Kidney glomerular epithelial cell (primary cell): ENCODE measurements around the gene SAMD4A.
"Not testable (repeated sequence)": the region's sequence is repeated elsewhere in the genome, so short reads cannot be mapped to it uniquely, and the experiment has no call there.

Experiments used
- DNase-seq: peaks from one replicate; lab custom pipeline; 2025; lab: John Stamatoyannopoulos, UW

The SAMD4A gene

DNA sequence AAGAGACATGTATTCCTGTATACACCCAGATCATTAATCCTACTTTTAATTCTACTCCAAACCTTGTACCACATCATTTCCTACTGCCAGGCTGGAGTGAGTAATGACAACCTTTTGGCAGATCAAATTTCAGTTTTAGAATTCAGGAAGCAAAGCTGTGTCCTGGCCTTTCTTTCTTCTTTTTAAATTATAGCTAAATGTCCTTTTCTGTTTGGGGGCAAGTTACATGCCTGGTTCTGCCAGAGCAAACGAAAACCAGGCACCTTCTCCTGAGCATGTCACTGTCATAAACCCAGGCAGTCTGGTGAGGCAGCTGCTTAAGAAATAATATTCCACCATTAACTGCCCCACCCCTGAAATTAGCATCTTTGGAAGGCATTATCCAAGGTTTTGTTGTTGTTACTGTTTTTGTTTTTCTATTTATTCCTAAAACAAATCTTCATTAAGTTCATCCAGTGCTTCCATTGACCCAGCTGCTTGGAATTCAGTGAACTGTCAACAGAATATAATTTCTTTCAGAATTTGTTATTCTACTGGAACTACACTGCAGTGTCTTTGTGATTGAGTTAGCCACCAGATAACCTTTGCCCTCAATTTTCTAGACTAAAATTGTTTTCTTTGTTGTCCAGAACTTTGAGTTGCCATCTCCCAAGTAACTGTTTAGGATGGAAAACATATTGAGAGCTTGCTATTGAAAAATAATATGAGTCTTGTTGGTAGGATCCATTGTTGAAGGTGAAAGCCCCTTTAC is 33.2 kb downstream of the SAMD4A start:
- no peak for DNase-seq

DNA sequence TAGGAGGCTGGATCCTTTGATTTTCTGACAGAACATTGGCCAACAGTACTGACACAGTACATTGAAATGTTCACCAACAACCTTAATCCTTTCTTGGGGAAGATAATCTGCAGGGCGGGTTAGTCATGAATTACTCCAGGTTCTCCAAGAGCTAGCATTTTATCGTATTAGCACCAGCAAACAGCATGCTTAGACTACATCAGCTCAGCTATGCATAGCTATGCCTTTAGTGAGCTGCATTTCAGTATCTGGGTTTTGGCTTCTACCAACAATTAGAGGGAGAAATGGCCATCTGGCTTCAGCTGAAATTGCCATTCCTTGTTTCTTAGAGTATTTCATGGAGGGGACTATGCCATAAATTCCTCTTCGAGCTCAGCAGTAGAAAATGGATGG is 33.8 kb downstream of the SAMD4A start:
- no peak for DNase-seq

DNA sequence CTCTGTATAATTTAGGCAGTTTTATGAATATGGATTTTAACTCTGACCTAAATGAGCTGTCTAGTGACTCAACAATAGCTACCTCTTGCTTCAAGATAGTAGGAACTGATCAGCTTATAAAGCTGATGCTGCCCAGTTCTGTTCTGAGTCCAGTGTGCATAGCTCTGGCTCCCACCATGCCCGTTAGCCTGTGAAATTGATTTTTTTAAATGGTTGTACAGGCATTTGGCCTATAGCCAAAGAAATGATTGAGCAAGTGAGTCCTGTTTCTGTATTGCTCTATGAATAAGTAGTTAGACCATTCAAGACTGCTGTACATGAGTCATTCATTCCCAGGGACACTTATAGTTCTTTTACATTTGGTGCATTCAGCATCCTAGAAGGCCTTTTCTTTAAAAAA is 36.4 kb downstream of the SAMD4A start:
- peak; percentile 6 for DNase-seq

- no peak for DNase-seq
Measured at GRCh38 chr14:54606178-54606577, 39.2 kb downstream of the SAMD4A start.

GRCh38 chr14:54606631-54607133 is 39.8 kb downstream of the SAMD4A start:
- DNase-seq, result no peak

DNA sequence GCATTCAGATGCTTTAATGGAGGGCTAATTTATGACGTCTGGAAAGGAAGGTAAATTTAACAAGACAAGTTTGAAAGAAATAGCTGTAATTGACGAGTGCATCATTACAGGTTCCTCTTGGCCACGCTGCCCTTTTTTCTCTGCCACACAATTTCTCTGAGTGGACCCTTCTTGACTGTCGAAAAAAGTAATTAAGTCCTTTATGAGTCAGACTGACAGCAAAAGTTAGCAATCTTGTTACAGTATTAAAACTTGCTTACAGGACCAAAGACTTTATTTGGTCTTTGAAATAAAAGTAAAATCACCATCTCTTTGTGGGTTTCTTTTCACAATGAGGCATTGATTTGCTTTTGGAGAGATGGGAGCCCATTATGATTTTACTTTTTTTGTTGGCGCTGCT is 42.6 kb downstream of the SAMD4A start:
- no peak for DNase-seq

DNA sequence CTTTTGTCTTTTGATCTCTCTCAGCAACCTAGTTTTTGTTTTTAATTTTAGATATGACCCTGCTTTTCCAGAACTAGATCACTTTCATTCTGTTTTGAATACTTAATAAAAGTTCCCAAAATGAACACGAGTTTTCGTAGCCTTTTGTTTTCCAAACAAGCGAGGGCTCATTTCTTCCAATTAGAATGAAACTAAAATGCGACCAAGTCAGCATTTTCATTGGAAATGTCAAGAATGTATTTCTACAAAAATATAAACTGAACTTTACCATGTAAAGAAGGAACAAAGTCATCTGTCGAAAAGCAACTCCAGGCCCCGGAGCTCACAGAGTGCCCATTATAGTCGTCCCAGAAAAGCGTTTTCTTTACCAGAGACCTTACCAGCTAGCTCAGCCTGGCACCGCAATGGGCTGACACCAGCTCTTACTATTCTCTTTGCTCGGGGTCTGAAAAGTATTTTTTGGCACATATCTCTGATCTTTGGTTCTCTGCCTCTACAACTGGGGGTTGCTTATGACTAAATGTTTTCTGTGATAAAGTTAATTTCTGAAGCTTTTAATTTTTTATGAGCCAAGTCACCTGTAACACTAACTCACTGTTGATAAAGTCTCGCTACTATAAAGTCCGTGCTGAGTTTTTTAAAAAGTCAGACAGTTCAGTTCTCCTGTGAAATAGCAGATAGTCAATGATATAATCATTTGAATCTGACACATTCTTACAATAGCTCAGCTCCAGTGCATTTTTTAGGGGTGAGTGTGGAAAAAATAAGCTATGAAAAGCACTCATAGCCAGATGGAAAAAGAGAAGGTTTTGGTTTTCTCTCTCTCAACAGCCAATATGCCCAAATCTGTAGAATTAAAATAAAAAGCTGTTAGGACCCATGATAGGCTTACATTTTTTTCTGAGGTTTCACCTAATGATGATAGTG is 43.4 kb downstream of the SAMD4A start:
- DNase-seq, result no peak

- DNase-seq, result no peak
Measured at GRCh38 chr14:54614296-54614695, 47.4 kb downstream of the SAMD4A start.

GRCh38 chr14:54617467-54617866 is 50.5 kb downstream of the SAMD4A start:
- DNase-seq, result no peak

DNA sequence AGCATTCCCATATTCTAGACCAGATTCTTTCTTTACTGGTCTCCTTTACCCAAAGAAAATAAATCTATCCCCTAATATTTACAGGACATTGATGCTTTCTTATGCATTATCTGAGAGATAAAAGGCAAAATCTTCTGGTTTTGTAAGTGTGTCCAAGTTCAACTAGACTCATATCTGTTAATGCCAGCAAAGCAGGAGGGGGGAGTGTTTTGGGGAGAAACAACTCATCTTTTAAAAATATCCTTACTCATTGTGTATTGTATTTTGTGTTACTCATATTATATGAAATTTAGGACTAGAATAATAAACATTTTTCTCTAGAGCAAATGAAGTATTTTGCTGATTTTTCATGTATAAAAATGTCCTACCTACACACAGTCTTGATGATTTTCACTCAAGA is 54.8 kb downstream of the SAMD4A start:
- no peak for DNase-seq

DNA sequence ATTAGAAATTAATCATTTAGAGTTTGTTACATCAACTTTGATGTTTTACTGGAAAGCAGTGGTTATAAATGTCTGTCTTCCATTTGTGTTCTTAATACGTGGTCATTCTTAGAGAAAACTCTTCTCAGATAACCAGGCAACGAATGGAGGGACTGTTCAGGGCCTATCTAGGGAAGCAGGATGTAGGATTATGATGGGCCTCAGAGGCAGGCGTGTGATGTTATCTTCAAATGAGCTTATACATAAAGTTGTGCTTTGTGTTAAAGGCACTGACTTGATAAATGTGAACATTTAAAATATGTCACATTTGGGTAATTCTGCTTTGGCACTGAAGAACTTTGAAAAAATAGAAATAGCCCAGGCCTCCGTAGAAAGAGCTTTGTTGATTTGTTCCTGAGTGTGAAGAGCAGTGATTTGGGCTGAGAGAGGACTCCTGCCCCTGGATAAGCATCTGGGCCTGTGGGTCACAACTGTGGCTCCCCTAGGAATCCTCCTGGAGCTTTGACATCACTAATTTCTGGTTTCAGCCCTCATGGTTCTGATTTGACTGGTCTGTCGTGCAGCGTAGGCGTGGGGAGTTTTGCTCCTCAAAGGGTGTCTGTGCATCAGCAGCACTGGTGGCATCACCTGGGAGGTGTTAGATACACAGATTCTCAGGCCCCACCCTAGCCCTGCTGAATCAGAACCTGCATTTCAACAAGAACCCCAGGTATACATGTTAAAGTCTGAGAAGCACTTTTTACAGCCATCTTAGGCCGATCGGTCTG is 55.4 kb downstream of the SAMD4A start:
- no peak for DNase-seq

GRCh38 chr14:54623279-54624004 is 56.5 kb downstream of the SAMD4A start:
- DNase-seq, result no peak

- not testable (repeated sequence) for DNase-seq
Measured at GRCh38 chr14:54624005-54624358, 57.1 kb downstream of the SAMD4A start.

DNA sequence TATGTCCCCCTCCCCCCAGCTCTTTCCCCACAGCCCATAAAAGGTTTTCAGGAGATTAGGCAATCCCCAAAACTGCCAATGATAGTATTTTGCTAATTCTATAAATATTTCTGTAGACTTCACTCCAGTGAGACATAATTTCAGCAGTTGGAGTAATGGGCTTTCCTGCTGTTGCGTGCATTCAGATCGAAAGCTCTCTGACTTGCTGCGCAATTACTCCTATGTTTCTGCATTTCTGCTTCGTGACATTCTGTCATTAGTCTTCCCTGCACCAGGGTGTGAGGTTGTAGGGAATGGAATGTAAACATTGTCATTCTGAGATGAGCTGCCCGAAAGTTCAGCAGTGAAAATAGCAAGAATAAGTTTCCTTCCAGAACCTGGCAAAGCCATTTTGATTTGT is 58.2 kb downstream of the SAMD4A start:
- peak; percentile 22 for DNase-seq

- DNase-seq, result no peak
Measured at GRCh38 chr14:54627219-54627539, 60.3 kb downstream of the SAMD4A start.

- peak; percentile 55 for DNase-seq
Measured at GRCh38 chr14:54627540-54628363, 60.8 kb downstream of the SAMD4A start.

DNA sequence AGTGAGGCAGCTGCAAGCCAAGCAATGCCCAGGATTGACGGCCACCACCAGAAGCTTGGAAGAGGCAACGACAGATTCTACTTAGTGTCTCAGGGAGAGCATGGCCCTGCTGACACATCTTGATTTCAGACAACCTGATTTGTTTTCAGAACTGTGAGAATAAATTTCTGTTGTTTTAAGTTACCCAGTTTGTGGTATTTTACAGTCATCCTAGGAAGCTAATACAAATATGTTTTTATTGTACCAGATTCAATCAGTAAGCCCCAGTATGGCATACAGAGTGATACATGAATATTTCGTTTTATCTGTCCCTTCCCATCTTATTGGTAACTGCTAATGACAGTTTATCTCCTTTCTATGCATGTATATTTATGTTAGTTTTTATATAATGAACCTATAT is 62.3 kb downstream of the SAMD4A start:
- DNase-seq, result no peak

- no peak for DNase-seq
Measured at GRCh38 chr14:54629635-54630360, 62.9 kb downstream of the SAMD4A start.

DNA sequence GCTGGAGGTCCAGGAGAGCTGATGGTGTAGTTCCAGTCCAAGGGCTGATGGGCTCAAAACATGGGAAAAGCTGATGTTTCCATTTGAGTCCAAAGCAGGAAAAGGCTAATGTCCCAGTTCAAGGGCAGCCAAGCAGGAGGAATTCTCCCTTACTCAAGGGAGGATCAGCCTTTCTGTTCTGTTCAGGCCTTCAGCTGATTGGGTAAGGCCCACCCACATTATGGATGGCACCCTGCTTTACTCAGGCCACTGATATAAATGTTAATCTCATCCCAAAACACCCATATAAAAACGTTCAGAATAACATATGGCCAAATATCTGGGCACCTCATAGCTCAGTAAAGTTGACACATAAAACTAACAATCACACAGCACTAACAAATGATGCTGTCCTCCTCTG is 64.1 kb downstream of the SAMD4A start:
- DNase-seq, result no peak

DNA sequence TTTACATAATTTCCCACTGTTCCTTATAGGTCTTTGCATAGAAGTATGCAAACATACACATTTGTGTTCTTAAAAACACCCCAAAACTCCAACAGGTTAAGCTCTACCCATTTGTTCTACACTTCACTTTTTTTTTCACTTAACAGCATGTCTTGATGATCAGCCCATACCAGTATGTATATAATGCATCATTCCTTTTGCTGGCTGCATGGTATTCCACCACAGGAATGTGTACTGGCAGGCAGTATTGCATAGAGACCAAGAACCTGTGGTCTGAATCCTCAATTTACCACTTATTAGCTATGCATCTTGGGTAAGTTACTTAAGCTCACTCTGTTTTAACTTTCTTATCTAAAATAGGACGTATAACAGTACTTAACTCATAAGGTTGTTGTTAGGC is 65.5 kb downstream of the SAMD4A start:
- DNase-seq, result no peak
